ENCODE results near the gene AUH. TPM values are rescaled to one million over a fixed set of nuclear protein-coding genes. Genes with fewer than 3 reads are reported as not detected.

The AUH gene
- total RNA-seq, 1 experiment from 2014 or later: 21.7 TPM

- no peak overlapping the region for H3T11ph ChIP-seq (ENCODE audit: low read length)
- H3K9me3 ChIP-seq (ENCODE audit: control insufficient read depth, low read depth, low read length): no peaks in the 10 kb centered on the region
- H2BK5ac ChIP-seq (ENCODE audit: insufficient read length, low read length): no peak overlapping the region
- H2BK15ac ChIP-seq (ENCODE audit: low read depth, low read length): no peak overlapping the region
- H4K5ac ChIP-seq (ENCODE audit: insufficient read length, low read depth, low read length): no peak overlapping the region
- no peak overlapping the region for H2BK20ac ChIP-seq (ENCODE audit: low read depth, low read length, poor library complexity, severe bottlenecking)
- no peak overlapping the region for H2BK120ac ChIP-seq (ENCODE audit: low read depth, low read length, poor library complexity, severe bottlenecking)
- H2BK12ac ChIP-seq (ENCODE audit: insufficient read length, low read depth, low read length): no peak overlapping the region
- no peak overlapping the region for H3K27ac ChIP-seq (ENCODE audit: insufficient read length, low read depth, low read length)
- Mint-ChIP-seq H3K4me1 (peaks cover 6 to 10% of the 10 kb centered on the region in 2 experiments; a peak in 3 of 4 replicates), H3K27ac (no peak overlapping the region), H3K36me3 (ENCODE audit: insufficient read depth in 1 of 3, low read depth in 3 of 3) (peaks cover 0 to 7% (median 4%) of the 10 kb centered on the region in 3 experiments; a peak in 3 of 7 replicates), H3K9me3 (no peaks in the 10 kb centered on the region), H3K4me3 (no peak overlapping the region), H3K27me3 (ENCODE audit: low read depth) (no peaks in the 10 kb centered on the region)
- H3K79me1 ChIP-seq (ENCODE audit: insufficient read depth, low read depth, low read length, poor library complexity, severe bottlenecking): no peaks in the 10 kb centered on the region
- no peak overlapping the region for H3K4me2 ChIP-seq (ENCODE audit: insufficient read depth, insufficient read length, low read length)
- H3K56ac ChIP-seq (ENCODE audit: insufficient read length, low read depth, low read length): no peak overlapping the region
- no peaks in the 10 kb centered on the region for H3K23me2 ChIP-seq (ENCODE audit: insufficient read length, low read depth, low read length, poor library complexity, severe bottlenecking)
- no peak for DNase-seq
- H4K8ac ChIP-seq (replicated peaks; ENCODE audit: insufficient read length, low read depth, low read length): no peak overlapping the region
- no peak overlapping the region for H3K4ac ChIP-seq (ENCODE audit: low read depth, low read length)
- WGBS (ENCODE audit: extremely low coverage, insufficient read length, low lambda C conversion rate): no CpG with 5 or more reads among the region's 5 CpGs
- H3K79me2 ChIP-seq (ENCODE audit: insufficient read depth, low read length): no peaks in the 10 kb centered on the region
- H2AFZ ChIP-seq (ENCODE audit: low read length): no peak overlapping the region
- no peak for TF ChIP-seq CTCF (conservative IDR thresholded peaks at IDR 0.05)
- no peak overlapping the region for H4K91ac ChIP-seq (ENCODE audit: insufficient read length, low read depth, low read length)
- no peak overlapping the region for H3K14ac ChIP-seq (ENCODE audit: insufficient read depth, low read length)
- no peaks in the 10 kb centered on the region for H3K4me1 ChIP-seq (ENCODE audit: insufficient read depth, low read length)
- H3K18ac ChIP-seq (ENCODE audit: insufficient read length, low read depth, low read length): no peak overlapping the region
- H3K27me3 ChIP-seq (ENCODE audit: insufficient read depth, low read length): no peaks in the 10 kb centered on the region
- H2AK5ac ChIP-seq (ENCODE audit: insufficient read length, low read length): no peak overlapping the region
- H4K20me1 ChIP-seq (ENCODE audit: control insufficient read depth, insufficient read depth, insufficient read length): no peaks in the 10 kb centered on the region
- no peak overlapping the region for H3K23ac ChIP-seq (ENCODE audit: insufficient read length, low read depth, low read length)
- no peak overlapping the region for H3K9ac ChIP-seq (ENCODE audit: extremely low read depth, insufficient read length, low read length)
Measured at GRCh38 chr9:91211919-91212318, 149.8 kb downstream of the AUH start.
